Dedifferentiated amniotic fluid mesenchymal stem cell (primary cell): ENCODE results near the gene SBK1.
"Not testable (repeated sequence)": the region's sequence is repeated elsewhere in the genome, so short reads cannot be mapped to it uniquely, and the experiment has no call there.

Experiments used
- DNase-seq: peaks from one replicate; pipeline ENCODE4 v3.0.0-alpha.2; 2016; ENCODE audit errors: extremely low spot score

Gene SBK1

GRCh38 chr16:28335678-28336077, 43.4 kb downstream of the SBK1 start:
- DNase-seq: not testable (repeated sequence)

- not testable (repeated sequence) for DNase-seq
Observed at GRCh38 chr16:28336940-28337710, 44.8 kb downstream of the SBK1 start.

- DNase-seq: not testable (repeated sequence)
Observed at GRCh38 chr16:28338230-28338629, 45.9 kb downstream of the SBK1 start.

- DNase-seq: not testable (repeated sequence)
Observed at GRCh38 chr16:28362600-28362999, 70.3 kb downstream of the SBK1 start.

GRCh38 chr16:28363408-28363807, 71.1 kb downstream of the SBK1 start, which contains the start of gene NPIPB6:
Gene NPIPB6, minus strand, starts transcription at chr16:28363508. Its CDS starts 686 bp downstream, at chr16:28362822.
- DNase-seq: not testable (repeated sequence)

GRCh38 chr16:28364268-28365173, 72.2 kb downstream of the SBK1 start:
- DNase-seq: not testable (repeated sequence)

- not testable (repeated sequence) for DNase-seq
Observed at GRCh38 chr16:28367926-28368325, 75.6 kb downstream of the SBK1 start.
